NCI-H2171 treated with DMSO at 0.1 percent for 48 hours (cell line): Measurements from ENCODE around the gene OR14C36.
"Not testable (repeated sequence)": the region's sequence is repeated elsewhere in the genome, so short reads cannot be mapped to it uniquely, and the experiment has no call there.

Source experiments
- DNase-seq: peaks from one replicate; lab custom pipeline; 2025; lab: John Stamatoyannopoulos, UW

OR14C36 gene, protein sequence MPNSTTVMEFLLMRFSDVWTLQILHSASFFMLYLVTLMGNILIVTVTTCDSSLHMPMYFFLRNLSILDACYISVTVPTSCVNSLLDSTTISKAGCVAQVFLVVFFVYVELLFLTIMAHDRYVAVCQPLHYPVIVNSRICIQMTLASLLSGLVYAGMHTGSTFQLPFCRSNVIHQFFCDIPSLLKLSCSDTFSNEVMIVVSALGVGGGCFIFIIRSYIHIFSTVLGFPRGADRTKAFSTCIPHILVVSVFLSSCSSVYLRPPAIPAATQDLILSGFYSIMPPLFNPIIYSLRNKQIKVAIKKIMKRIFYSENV

GRCh38 chr1:248348475-248348874 lies at the start of gene OR14C36:
TSS of gene OR14C36 (plus strand) at chr1:248348775. CDS start at chr1:248348775, 0 bp downstream.
- no peak for DNase-seq

- no peak for DNase-seq
Measured at GRCh38 chr1:248303324-248303723, 45.3 kb upstream of the OR14C36 start, which contains the start of gene OR2T12. TSS of gene OR2T12 (minus strand) at chr1:248303424. CDS start at chr1:248295578, 7,846 bp downstream.

DNA sequence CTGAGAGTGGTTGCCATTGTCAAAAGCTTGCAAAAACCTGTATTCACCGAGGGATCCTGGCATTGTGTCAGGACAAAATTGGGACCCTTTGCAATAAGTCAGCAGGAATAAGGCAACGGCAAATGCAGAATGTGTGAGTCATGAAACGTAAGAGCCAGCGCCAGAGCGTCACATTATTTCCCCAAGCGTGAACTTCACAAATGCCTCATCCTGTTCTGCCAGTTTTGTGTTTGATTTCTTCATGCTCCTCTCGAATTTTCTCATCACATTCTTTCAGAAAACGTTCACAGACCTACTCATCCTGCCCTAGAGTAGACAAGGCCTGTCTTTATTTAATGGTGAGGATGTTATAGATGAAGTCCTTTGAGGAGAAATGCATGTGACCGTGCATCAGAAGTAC lies 42.9 kb upstream of the OR14C36 start:
- not testable (repeated sequence) for DNase-seq

DNA sequence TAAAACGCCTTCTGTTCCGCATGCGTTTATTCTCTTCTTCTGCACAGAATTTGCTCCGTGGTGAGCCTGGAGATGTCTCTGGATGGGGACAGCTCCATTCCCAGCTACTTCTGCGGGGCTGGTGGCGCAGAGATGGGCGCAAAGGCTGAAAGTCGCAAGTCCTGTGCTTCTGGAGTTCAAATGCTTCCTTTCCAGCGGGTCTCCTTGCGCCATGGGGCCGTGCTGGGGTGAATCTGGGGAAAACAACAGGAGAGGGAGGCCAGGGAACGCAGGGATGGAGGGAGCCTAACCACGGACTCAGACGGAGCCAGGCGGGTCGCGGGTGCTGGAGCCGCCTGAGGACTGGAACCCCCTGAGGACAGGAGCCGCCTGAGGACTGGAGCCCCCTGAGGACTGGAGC lies 42.5 kb upstream of the OR14C36 start:
- DNase-seq, result no peak

- not testable (repeated sequence) for DNase-seq
Measured at GRCh38 chr1:248306740-248307139, 41.8 kb upstream of the OR14C36 start.

- DNase-seq, result no peak
Measured at GRCh38 chr1:248316796-248317195, 31.8 kb upstream of the OR14C36 start.

GRCh38 chr1:248324468-248324867 lies 24.1 kb upstream of the OR14C36 start, which contains the start of gene OR2M7:
TSS of gene OR2M7 (minus strand) at chr1:248324568. CDS start at chr1:248324568, 0 bp downstream.
- DNase-seq, result no peak

- no peak for DNase-seq
Measured at GRCh38 chr1:248343451-248343850, 5.1 kb upstream of the OR14C36 start.

- no peak for DNase-seq
Measured at GRCh38 chr1:248359415-248359814, 10.8 kb downstream of the OR14C36 start.

- no peak for DNase-seq
Measured at GRCh38 chr1:248361121-248361715, 12.6 kb downstream of the OR14C36 start, which contains the start of gene OR2T4. TSS of gene OR2T4 (plus strand) at chr1:248361665. CDS start at chr1:248361665, 0 bp downstream.

- no peak for DNase-seq
Measured at GRCh38 chr1:248366609-248367008, 18.0 kb downstream of the OR14C36 start.

DNA sequence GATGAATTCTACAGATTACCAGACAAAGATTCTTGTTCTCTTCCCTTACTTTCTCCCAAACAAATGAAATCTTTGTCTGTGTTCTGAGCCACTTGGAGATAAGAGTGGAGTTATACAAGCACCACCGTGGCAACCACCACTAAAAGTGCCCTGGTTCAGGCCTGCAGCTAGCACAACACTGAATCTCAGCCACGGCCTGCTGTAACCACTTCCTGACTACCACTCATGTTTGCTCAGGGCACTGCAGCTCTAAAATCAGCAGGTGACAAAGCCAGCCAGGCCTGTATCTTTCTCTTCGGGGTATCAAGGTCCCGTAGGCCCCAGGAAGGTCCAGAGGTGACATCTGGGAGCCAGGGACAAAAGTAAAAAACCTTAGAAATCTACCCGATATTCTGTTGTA lies 23.8 kb downstream of the OR14C36 start:
- DNase-seq, result no peak

DNA sequence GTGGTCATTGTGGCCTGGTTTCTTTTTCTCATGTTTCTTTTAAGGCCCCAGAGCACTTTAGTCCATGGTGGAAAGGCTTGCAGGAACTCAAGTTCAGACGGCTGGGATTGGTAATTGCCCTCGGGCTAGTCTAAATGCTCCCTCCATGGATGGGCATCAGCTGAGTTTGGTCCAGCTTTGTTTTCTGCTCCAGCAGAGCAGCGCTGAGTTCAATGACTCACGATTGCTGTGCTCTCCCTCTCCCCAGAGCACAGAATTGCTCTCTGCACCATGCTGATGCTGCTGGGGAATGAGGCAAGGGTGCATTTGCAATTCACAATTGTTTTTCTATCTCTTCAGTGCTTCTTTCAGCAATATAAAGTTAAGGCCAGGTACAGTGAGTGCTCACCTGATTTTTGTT lies 25.2 kb downstream of the OR14C36 start:
- DNase-seq, result no peak

GRCh38 chr1:248375446-248375845 lies 26.9 kb downstream of the OR14C36 start, which contains the start of gene OR2T6:
TSS of gene OR2T6 (plus strand) at chr1:248375746. CDS start at chr1:248387609, 11,863 bp downstream.
- no peak for DNase-seq

DNA sequence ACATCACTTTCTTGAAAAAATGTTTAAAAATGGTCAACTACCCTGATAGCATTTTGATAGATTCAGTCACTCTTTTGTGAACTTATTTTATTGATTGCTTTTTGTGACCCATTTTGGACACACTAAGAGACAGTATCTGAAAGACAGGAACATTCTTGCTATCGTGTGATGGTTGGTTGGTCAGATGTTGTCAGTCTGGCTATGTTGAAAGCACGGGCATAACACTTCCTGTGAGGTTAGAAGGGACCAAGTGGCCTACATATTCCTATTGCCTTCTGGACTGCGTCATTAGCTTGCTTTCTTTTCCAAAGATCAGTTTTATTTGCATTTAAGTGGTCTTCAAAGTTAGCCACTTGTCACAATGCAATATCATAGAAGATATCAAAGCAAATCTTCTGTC lies 28.3 kb downstream of the OR14C36 start:
- no peak for DNase-seq

GRCh38 chr1:248380854-248381253 lies 32.3 kb downstream of the OR14C36 start:
- DNase-seq, result no peak

DNA sequence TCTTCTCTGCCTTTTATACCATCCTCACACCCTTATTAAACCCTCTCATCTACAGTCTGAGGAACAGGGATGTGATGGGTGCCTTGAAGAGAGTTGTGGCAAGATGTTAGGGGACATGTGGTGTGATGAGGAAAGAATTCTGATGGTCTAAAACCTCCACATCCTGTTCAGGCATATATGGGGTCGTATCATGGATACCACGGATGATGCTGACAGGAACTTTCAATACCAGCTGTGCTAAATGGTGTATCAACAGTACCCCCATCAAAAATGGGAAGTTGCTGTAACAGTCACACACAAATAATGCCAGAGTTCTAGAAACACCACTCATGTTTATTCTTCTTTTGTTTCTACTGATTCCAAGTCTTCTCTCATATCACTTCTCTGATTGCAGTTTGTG lies 39.9 kb downstream of the OR14C36 start:
- DNase-seq, result no peak

GRCh38 chr1:248393050-248393449 lies 44.5 kb downstream of the OR14C36 start:
- DNase-seq, result no peak
